Effector memory CD4-positive, alpha-beta T cell (primary cell): ENCODE data around the gene OR4A16.

Experiments
- DNase-seq, 3 donors: peaks; one replicate each; pipeline ENCODE4 v3.0.0-alpha.2; 2020
- H3K27ac ChIP-seq: 2 replicates; pipeline ENCODE4 v1.7.0; 2013; ENCODE audit warnings: mild to moderate bottlenecking, low read length, moderate library complexity; ENCODE audit not compliant: insufficient read depth, poor library complexity, severe bottlenecking
- H3K27me3 ChIP-seq: replicated peaks from 2 replicates; pipeline ENCODE4 v1.7.0; 2013; ENCODE audit warnings: mild to moderate bottlenecking, low read length; ENCODE audit not compliant: insufficient read depth, control insufficient read depth, poor library complexity, severe bottlenecking
- H3K36me3 ChIP-seq: 2 replicates; pipeline ENCODE4 v1.7.0; 2013; ENCODE audit warnings: mild to moderate bottlenecking, low read length, moderate library complexity; ENCODE audit not compliant: control insufficient read depth, insufficient read depth
- H3K4me1 ChIP-seq: 2 replicates; pipeline ENCODE4 v1.7.0; 2013; ENCODE audit warnings: low read length, mild to moderate bottlenecking; ENCODE audit not compliant: control insufficient read depth, insufficient read depth, poor library complexity, severe bottlenecking
- H3K4me3 ChIP-seq: 2 replicates; pipeline ENCODE4 v1.7.0; 2013; ENCODE audit warnings: low read length, low read depth, mild to moderate bottlenecking; ENCODE audit not compliant: insufficient read depth, poor library complexity, severe bottlenecking
- H3K9me3 ChIP-seq: 2 replicates; pipeline ENCODE4 v1.7.0; 2013; ENCODE audit warnings: mild to moderate bottlenecking, low read length, moderate library complexity; ENCODE audit not compliant: control insufficient read depth
- total RNA-seq, 3 donors: gene quantifications; one replicate each; lab custom pipeline; 2026; lab: John Stamatoyannopoulos, UW

The OR4A16 gene
- 0 reads per million in 3 donors for total RNA-seq

- Histone ChIP-seq H3K9me3 (no peaks in the 10 kb centered on the region), H3K4me3 (no peak within 1 kb of the TSS), H3K27me3 (no peaks in the 10 kb centered on the region), H3K4me1 (no peaks in the 10 kb centered on the region), H3K27ac (no peak within 1 kb of the TSS), H3K36me3 (no peaks in the 10 kb centered on the region)
- DNase-seq = no peak
Measured at GRCh38 chr11:55342901-55343300, at the start of gene OR4A16. OR4A16 (plus strand) TSS chr11:55343201; CDS start chr11:55343201, 0 bp downstream.

GRCh38 chr11:55324500-55324899 lies 18.5 kb upstream of the OR4A16 start:
- DNase-seq = no peak
- no peak overlapping the region for H3K27ac ChIP-seq
- H3K4me1 ChIP-seq = no peaks in the 10 kb centered on the region
- H3K36me3 ChIP-seq = no peaks in the 10 kb centered on the region
- no peaks in the 10 kb centered on the region for H3K9me3 ChIP-seq
- no peak overlapping the region for H3K4me3 ChIP-seq
- H3K27me3 ChIP-seq = no peaks in the 10 kb centered on the region

GRCh38 chr11:55345306-55345705 lies 2.3 kb downstream of the OR4A16 start:
- no peak overlapping the region for H3K4me3 ChIP-seq
- H3K36me3 ChIP-seq = no peaks in the 10 kb centered on the region
- H3K27me3 ChIP-seq = no peaks in the 10 kb centered on the region
- H3K27ac ChIP-seq = no peak overlapping the region
- H3K4me1 ChIP-seq = no peaks in the 10 kb centered on the region
- DNase-seq = no peak
- no peaks in the 10 kb centered on the region for H3K9me3 ChIP-seq

GRCh38 chr11:55349032-55349431 lies 6.0 kb downstream of the OR4A16 start:
- Histone ChIP-seq H3K36me3 (no peaks in the 10 kb centered on the region), H3K9me3 (no peaks in the 10 kb centered on the region), H3K4me3 (no peak overlapping the region), H3K4me1 (no peaks in the 10 kb centered on the region), H3K27ac (no peak overlapping the region), H3K27me3 (no peaks in the 10 kb centered on the region)
- no peak for DNase-seq

- no peak for DNase-seq
- H3K9me3 ChIP-seq = no peaks in the 10 kb centered on the region
- no peak overlapping the region for H3K27ac ChIP-seq
- no peaks in the 10 kb centered on the region for H3K36me3 ChIP-seq
- no peaks in the 10 kb centered on the region for H3K4me1 ChIP-seq
- no peaks in the 10 kb centered on the region for H3K27me3 ChIP-seq
- no peak overlapping the region for H3K4me3 ChIP-seq
Measured at GRCh38 chr11:55357560-55358184, 14.7 kb downstream of the OR4A16 start.

- DNase-seq = no peak
- no peaks in the 10 kb centered on the region for H3K4me1 ChIP-seq
- no peaks in the 10 kb centered on the region for H3K9me3 ChIP-seq
- H3K27me3 ChIP-seq = no peaks in the 10 kb centered on the region
- H3K36me3 ChIP-seq = no peaks in the 10 kb centered on the region
- H3K27ac ChIP-seq = no peak within 1 kb of the TSS
- H3K4me3 ChIP-seq = no peak within 1 kb of the TSS
Measured at GRCh38 chr11:55367674-55368073, 24.7 kb downstream of the OR4A16 start, which contains the start of gene OR4A15. OR4A15 (plus strand) TSS chr11:55367974; CDS start chr11:55367974, 0 bp downstream.
